ENCODE measurements around the gene PTPRG. TPM values are rescaled to one million over a fixed set of nuclear protein-coding genes. Genes with fewer than 3 reads are reported as not detected.

PTPRG gene
- total RNA-seq, 1 donor from 2014 or later = 77.2 TPM

DNA sequence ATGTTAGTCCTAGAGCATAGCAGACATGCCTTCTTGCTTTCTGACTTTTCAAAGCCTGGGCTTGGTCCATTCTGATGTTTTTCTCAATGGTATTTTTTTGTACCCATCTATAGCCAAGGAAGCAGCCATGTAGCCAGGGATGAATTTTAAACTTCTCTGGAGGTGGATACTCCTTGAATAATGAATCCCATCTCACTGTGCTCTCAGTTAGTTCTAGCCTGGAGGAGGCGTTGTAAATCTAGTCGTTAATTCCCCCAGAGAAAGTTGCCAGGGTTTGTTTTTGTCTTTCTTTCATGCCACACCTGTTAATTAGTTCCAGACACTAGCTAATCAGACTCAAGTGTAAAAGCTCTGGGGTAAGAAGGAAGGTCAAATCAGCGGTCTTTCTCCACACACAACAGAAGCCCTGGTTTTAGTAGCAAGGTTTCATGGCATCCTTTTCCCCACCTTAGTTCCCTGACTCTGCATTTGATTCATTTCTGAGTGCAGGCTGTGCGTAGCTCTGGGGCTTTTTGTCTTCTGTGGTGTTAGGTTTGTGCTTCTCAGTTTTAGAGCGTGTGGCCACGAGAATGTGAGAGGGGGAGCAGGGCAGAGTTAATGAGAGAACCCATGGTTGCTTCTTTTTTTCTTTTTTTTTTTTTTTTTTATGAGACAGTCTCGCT, 19.7 kb downstream of the PTPRG start:
- Mint-ChIP-seq H3K4me1 (ENCODE audit: unreplicated experiment) (peaks cover 32% of the 10 kb centered on the region), H3K27me3 (no peaks in the 10 kb centered on the region), H3K27ac (no peak overlapping the region), H3K9me3 (no peaks in the 10 kb centered on the region), H3K36me3 (peaks cover 10% of the 10 kb centered on the region), H3K4me3 (no peak overlapping the region)
- TF ChIP-seq, protein P1, sequence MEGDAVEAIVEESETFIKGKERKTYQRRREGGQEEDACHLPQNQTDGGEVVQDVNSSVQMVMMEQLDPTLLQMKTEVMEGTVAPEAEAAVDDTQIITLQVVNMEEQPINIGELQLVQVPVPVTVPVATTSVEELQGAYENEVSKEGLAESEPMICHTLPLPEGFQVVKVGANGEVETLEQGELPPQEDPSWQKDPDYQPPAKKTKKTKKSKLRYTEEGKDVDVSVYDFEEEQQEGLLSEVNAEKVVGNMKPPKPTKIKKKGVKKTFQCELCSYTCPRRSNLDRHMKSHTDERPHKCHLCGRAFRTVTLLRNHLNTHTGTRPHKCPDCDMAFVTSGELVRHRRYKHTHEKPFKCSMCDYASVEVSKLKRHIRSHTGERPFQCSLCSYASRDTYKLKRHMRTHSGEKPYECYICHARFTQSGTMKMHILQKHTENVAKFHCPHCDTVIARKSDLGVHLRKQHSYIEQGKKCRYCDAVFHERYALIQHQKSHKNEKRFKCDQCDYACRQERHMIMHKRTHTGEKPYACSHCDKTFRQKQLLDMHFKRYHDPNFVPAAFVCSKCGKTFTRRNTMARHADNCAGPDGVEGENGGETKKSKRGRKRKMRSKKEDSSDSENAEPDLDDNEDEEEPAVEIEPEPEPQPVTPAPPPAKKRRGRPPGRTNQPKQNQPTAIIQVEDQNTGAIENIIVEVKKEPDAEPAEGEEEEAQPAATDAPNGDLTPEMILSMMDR (conservative IDR thresholded peaks at IDR 0.05) = no peak
- no peak for DNase-seq (ENCODE audit: extremely low spot score, unreplicated experiment)

DNA sequence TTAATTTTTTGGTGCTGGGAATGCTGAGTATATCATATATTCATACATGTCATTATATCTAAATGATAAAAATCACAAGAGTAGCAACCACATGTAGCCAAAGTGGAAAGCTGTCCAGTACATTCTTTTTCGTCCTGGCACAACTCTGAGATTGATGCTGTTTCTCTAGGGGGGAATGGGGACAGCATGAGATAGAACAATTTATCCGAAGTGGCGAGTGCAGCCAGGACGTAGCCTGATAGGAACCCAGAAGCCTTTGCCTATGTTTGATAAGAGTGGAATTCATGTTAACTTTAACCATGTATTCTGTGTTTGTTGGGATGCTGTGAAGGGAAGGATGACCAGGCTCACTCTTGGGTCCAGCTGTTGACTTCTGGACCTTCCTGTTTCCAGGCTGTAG, 20.9 kb downstream of the PTPRG start:
- no peaks in the 10 kb centered on the region for H3K9me3 Mint-ChIP-seq
- no peak overlapping the region for H3K4me3 Mint-ChIP-seq
- no peak overlapping the region for H3K27ac Mint-ChIP-seq
- TF ChIP-seq, protein P1 (conservative IDR thresholded peaks at IDR 0.05) = no peak
- DNase-seq (ENCODE audit: extremely low spot score, unreplicated experiment) = no peak
- H3K4me1 Mint-ChIP-seq (ENCODE audit: unreplicated experiment) = peaks cover 29% of the 10 kb centered on the region
- no peaks in the 10 kb centered on the region for H3K27me3 Mint-ChIP-seq
- peaks cover 15% of the 10 kb centered on the region for H3K36me3 Mint-ChIP-seq

- peaks cover 13% of the 10 kb centered on the region for H3K36me3 Mint-ChIP-seq
- no peak overlapping the region for H3K4me3 Mint-ChIP-seq
- H3K27me3 Mint-ChIP-seq = no peaks in the 10 kb centered on the region
- DNase-seq (ENCODE audit: extremely low spot score, unreplicated experiment) = no peak
- no peaks in the 10 kb centered on the region for H3K9me3 Mint-ChIP-seq
- no peak overlapping the region for H3K27ac Mint-ChIP-seq
- TF ChIP-seq, protein P1 (conservative IDR thresholded peaks at IDR 0.05) = no peak
- peaks cover 29% of the 10 kb centered on the region for H3K4me1 Mint-ChIP-seq (ENCODE audit: unreplicated experiment)
Observed at GRCh38 chr3:61582846-61583245, 21.5 kb downstream of the PTPRG start.

- Mint-ChIP-seq H3K27ac (no peak overlapping the region), H3K4me1 (ENCODE audit: unreplicated experiment) (peaks cover 29% of the 10 kb centered on the region), H3K9me3 (no peaks in the 10 kb centered on the region), H3K4me3 (no peak overlapping the region), H3K27me3 (no peaks in the 10 kb centered on the region), H3K36me3 (peaks cover 13% of the 10 kb centered on the region)
- DNase-seq (ENCODE audit: extremely low spot score, unreplicated experiment) = no peak
- TF ChIP-seq, protein P1 (conservative IDR thresholded peaks at IDR 0.05) = no peak
Observed at GRCh38 chr3:61583890-61584875, 22.8 kb downstream of the PTPRG start.

DNA sequence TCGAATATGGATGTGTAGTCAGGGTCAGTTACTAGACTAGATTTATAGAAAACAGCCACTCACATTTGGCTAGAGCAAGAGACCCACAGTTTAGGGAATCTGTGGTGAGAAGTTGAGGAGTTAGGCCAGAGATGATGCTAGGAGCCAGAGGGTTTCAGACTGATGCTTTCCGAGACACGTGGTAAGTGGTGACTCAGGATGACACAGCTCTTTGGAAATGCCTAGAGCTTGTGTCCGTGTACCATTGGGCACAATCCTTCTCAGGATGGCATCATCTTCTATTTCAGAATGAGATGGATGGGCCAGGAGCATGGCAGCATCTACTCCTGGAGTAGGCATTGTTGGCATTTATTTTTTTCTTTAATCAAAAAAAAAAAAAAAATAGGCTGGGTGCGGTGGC, 28.5 kb downstream of the PTPRG start:
- no peak overlapping the region for H3K4me3 Mint-ChIP-seq

More for the DNA sequence above, 28.5 kb downstream of the PTPRG start:
- Mint-ChIP-seq H3K36me3 (peaks cover 20% of the 10 kb centered on the region), H3K27ac (no peak overlapping the region), H3K27me3 (no peaks in the 10 kb centered on the region), H3K4me1 (ENCODE audit: unreplicated experiment) (peaks cover 21% of the 10 kb centered on the region), H3K9me3 (no peaks in the 10 kb centered on the region)
- DNase-seq (ENCODE audit: extremely low spot score, unreplicated experiment) = no peak
- TF ChIP-seq, protein P1 (conservative IDR thresholded peaks at IDR 0.05) = no peak

Data from type B pancreatic cell (in vitro differentiated cells).